Activated CD4-positive, alpha-beta T cell treated with anti-CD3 and anti-CD28 coated beads, Interleukin-2, amount 10 ng/mL, durations not matched to agents 24 days and 14 days (primary cell): ENCODE results near the gene SATB2. TPM values are rescaled to one million over a fixed set of nuclear protein-coding genes. Genes with fewer than 3 reads are reported as not detected.

Experiments
- DNase-seq: peaks from one replicate; pipeline ENCODE4 v3.0.0; 2022
- H3K27ac Mint-ChIP-seq: one replicate; pipeline ENCODE4 v1.8.0; 2022; ENCODE audit warnings: mild to moderate bottlenecking, mixed read lengths
- H3K27me3 Mint-ChIP-seq: one replicate; pipeline ENCODE4 v1.8.0; 2022; ENCODE audit warnings: mixed read lengths
- H3K36me3 Mint-ChIP-seq: one replicate; pipeline ENCODE4 v1.8.0; 2022; ENCODE audit warnings: low read depth, mild to moderate bottlenecking, mixed read lengths
- H3K4me1 Mint-ChIP-seq: one replicate; pipeline ENCODE4 v1.8.0; 2021; ENCODE audit warnings: mixed read lengths
- H3K4me3 Mint-ChIP-seq: one replicate; pipeline ENCODE4 v1.8.0; 2022; ENCODE audit warnings: mild to moderate bottlenecking, moderate library complexity, mixed read lengths
- H3K9me3 Mint-ChIP-seq: one replicate; pipeline ENCODE4 v1.8.0; 2021; ENCODE audit warnings: mixed read lengths
- intact Hi-C: fragments of 100-400 bp; cut with micrococcal nuclease; formaldehyde crosslinking; loops from one replicate; pipeline ENCODE4 v1.15.1; 2023
- total RNA-seq: library from RNA; stranded (reverse); gene quantifications from 2 replicates; pipeline ENCODE4 v1.2.3, GENCODE V29; 2022

SATB2 gene
- total RNA-seq, 1 donor from 2014 or later: not detected

DNA sequence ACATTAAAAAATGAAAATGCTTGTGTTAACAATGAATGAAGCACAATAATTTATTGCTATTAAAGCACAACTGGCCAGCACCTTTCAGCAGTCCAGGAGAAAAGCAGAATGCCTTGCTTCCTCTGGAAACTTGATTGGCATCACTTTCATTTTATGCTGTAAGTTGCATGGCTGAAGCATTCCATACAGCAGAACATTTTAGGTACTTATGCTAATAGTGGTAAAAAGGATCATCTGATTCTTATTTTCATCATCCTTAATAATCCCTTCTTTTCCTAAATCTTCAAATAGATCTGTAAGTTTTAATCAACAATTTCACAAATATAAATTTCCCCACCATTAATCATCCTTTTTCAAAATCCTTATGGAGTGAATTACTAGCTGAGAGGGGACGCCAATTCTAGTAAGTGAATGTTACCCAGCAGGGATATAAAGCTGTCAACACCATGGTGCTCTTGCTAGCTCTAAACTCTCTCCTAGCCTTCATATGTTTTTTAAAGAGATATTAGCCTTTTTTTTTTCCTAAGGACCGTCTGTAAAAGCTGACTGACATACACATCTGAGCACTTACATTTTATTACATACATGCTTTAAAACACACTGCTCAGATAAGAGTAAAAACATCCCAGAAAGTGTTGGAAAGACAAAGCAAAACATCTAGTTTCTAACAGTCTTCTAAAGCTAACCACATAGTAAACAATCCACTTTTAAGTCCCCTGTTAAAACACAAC, 5.3 kb downstream of the SATB2 start:
- no peak overlapping the region for H3K4me3 Mint-ChIP-seq

GRCh38 chr2:199449956-199450355, 7.8 kb downstream of the SATB2 start:
- no peaks in the 10 kb centered on the region for H3K4me1 Mint-ChIP-seq
- no peak overlapping the region for H3K27ac Mint-ChIP-seq
- DNase-seq: no peak
- H3K4me3 Mint-ChIP-seq: no peak overlapping the region
- peaks cover 30% of the 10 kb centered on the region for H3K27me3 Mint-ChIP-seq
- no peaks in the 10 kb centered on the region for H3K36me3 Mint-ChIP-seq
- no peaks in the 10 kb centered on the region for H3K9me3 Mint-ChIP-seq
- intact Hi-C loops: no loop called here

More for the DNA sequence above, 5.3 kb downstream of the SATB2 start:
- no peak for DNase-seq
- H3K27me3 Mint-ChIP-seq: peaks cover 44% of the 10 kb centered on the region
- no peak overlapping the region for H3K27ac Mint-ChIP-seq
- H3K36me3 Mint-ChIP-seq: no peaks in the 10 kb centered on the region
- intact Hi-C loops: no loop called here
- no peaks in the 10 kb centered on the region for H3K9me3 Mint-ChIP-seq
- peaks cover 2% of the 10 kb centered on the region for H3K4me1 Mint-ChIP-seq

GRCh38 chr2:199449455-199449854, 8.3 kb downstream of the SATB2 start:
- Mint-ChIP-seq H3K4me1 (no peaks in the 10 kb centered on the region), H3K9me3 (no peaks in the 10 kb centered on the region), H3K27ac (no peak overlapping the region), H3K4me3 (no peak overlapping the region), H3K36me3 (no peaks in the 10 kb centered on the region), H3K27me3 (peaks cover 31% of the 10 kb centered on the region)
- DNase-seq: no peak
- intact Hi-C loops: no loop called here

DNA sequence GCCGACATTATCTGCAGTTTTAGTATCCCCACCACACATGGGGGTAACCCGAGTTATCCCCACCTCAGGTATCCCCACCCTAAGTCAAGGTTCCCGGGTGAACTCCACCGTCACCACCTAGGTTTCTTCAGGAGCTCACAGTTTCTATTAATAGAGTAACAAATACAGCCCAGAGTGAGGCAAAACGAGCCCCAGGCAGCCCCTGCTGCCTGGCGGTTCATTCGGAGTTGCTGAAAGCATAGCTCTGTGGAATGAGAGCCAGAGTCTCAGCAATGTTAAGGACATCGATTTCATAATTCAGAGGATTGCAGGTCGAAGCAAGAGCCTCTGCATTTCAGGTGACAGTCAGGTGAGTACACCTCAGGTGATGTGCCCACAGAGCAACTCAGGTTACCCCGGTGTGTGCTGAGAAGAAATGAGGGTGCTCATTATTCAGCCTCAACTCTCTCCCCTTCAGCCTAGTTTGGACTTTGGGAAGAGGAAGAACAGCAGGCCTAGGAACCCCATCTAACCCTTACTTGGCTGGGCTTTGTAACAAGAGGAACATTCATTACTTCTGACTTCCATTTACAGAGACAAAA, 10.7 kb downstream of the SATB2 start:
- Mint-ChIP-seq H3K27ac (no peak overlapping the region), H3K4me1 (no peaks in the 10 kb centered on the region), H3K36me3 (no peaks in the 10 kb centered on the region), H3K4me3 (no peak overlapping the region), H3K9me3 (no peaks in the 10 kb centered on the region), H3K27me3 (peaks cover 21% of the 10 kb centered on the region)
- DNase-seq: no peak
- intact Hi-C loops: no loop called here

DNA sequence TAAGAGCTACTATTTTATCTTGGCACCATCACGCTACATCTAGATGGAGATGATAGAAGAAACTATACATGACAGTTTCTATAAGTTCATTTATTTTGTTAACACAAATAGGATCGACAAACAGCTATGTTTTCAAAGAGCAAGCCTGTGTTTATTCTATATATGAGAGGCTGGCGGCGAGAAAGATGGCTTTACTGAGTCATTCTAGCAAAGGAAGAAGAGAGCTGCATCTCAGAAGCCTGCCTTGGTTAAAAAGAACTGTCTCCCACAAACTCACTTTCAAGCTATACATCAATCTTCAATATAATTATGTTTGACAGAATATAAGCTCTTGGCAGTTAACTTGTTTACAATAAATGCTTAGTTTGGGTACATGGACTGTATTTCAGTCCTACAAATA, 13.0 kb downstream of the SATB2 start:
- Mint-ChIP-seq H3K9me3 (no peaks in the 10 kb centered on the region), H3K27me3 (peaks cover 14% of the 10 kb centered on the region), H3K4me3 (no peak overlapping the region), H3K4me1 (no peaks in the 10 kb centered on the region), H3K36me3 (no peaks in the 10 kb centered on the region), H3K27ac (no peak overlapping the region)
- intact Hi-C loops: no loop called here
- no peak for DNase-seq

DNA sequence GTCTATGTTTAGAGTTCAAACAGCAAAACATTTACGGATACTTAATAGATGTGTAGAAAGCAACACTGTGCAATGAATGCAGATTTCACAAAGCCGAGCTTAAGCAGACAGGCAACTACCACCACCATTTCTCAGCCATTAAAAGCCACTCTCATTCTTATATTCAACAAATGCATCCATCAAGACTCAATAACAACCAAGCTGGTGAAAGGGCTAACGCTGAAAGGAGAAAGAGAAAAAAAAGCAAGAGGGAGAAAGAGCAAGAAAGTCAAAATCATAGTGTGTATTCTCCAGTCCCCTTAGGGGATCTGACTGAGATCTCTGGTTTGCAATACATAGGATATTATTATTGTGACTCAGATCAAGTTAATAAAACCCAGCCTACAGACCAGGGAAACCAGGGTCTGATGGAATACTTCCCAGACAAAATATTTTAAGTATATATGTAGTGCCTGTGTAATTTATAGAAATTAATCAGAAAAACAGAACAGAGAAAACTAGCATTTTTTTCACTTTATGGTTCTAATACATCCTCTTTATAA, 14.1 kb downstream of the SATB2 start:
- intact Hi-C loops: no loop called here
- Mint-ChIP-seq H3K9me3 (no peaks in the 10 kb centered on the region), H3K36me3 (no peaks in the 10 kb centered on the region), H3K4me1 (no peaks in the 10 kb centered on the region), H3K27me3 (peaks cover 11% of the 10 kb centered on the region), H3K4me3 (no peak overlapping the region), H3K27ac (no peak overlapping the region)
- no peak for DNase-seq

DNA sequence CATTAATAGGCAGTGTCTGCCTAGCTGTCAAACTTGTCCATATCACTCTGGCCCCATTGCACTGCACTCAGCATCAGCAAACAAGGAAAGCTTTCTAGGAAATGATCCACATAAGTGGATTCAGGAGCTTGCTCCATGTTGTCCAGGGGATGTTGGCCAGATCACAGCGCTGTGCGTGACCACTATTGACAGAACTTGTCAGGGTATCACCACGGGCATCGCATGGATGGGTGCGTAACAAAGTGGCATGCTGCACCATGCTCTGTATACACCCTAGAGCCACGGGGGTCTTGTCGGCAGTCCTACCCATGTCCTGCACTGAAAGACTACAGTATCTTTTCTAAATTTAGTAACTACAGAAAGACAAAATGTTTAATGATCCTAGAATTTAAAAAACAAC, 15.6 kb downstream of the SATB2 start:
- no peak for DNase-seq
- Mint-ChIP-seq H3K27ac (no peak overlapping the region), H3K36me3 (no peaks in the 10 kb centered on the region), H3K4me1 (no peaks in the 10 kb centered on the region), H3K27me3 (peaks cover 12% of the 10 kb centered on the region), H3K4me3 (no peak overlapping the region), H3K9me3 (no peaks in the 10 kb centered on the region)
- intact Hi-C loops: no loop called here

DNA sequence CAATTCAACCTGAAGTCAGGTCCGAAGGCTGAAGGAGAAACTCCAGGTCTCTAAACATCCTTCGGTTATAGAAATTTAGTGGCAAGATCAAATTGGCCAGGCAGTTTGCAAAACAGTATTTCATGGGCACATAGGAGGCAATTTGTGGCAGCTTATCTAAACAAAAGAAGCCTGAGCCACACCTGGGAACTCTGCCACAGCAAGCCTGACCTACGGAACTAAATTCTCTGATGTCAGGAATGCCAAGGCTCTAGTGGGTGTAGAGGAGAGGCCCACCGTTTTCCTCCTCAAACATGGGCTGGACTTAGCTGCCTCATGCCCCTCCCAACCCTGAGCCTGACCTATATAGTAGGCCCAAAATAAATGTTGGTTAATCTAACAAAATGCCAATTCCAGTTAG, 16.0 kb downstream of the SATB2 start:
- no peak overlapping the region for H3K4me3 Mint-ChIP-seq
- H3K4me1 Mint-ChIP-seq: no peaks in the 10 kb centered on the region
- intact Hi-C loops: no loop called here
- no peak for DNase-seq
- H3K36me3 Mint-ChIP-seq: no peaks in the 10 kb centered on the region
- H3K9me3 Mint-ChIP-seq: no peaks in the 10 kb centered on the region
- H3K27ac Mint-ChIP-seq: no peak overlapping the region
- H3K27me3 Mint-ChIP-seq: peaks cover 13% of the 10 kb centered on the region

GRCh38 chr2:199440118-199440517, 17.6 kb downstream of the SATB2 start:
- H3K27ac Mint-ChIP-seq: no peak overlapping the region
- no peaks in the 10 kb centered on the region for H3K9me3 Mint-ChIP-seq
- H3K36me3 Mint-ChIP-seq: no peaks in the 10 kb centered on the region
- intact Hi-C loops: no loop called here
- no peaks in the 10 kb centered on the region for H3K4me1 Mint-ChIP-seq
- peaks cover 13% of the 10 kb centered on the region for H3K27me3 Mint-ChIP-seq
- no peak for DNase-seq
- no peak overlapping the region for H3K4me3 Mint-ChIP-seq

GRCh38 chr2:199439542-199439941, 18.2 kb downstream of the SATB2 start:
- H3K4me3 Mint-ChIP-seq: no peak overlapping the region
- H3K27ac Mint-ChIP-seq: no peak overlapping the region
- no peaks in the 10 kb centered on the region for H3K9me3 Mint-ChIP-seq
- H3K4me1 Mint-ChIP-seq: no peaks in the 10 kb centered on the region
- H3K36me3 Mint-ChIP-seq: no peaks in the 10 kb centered on the region
- DNase-seq: no peak
- intact Hi-C loops: no loop called here
- H3K27me3 Mint-ChIP-seq: peaks cover 11% of the 10 kb centered on the region

GRCh38 chr2:199439066-199439465, 18.7 kb downstream of the SATB2 start:
- H3K4me1 Mint-ChIP-seq: no peaks in the 10 kb centered on the region
- H3K27me3 Mint-ChIP-seq: peaks cover 9% of the 10 kb centered on the region
- DNase-seq: no peak
- no peak overlapping the region for H3K4me3 Mint-ChIP-seq
- no peaks in the 10 kb centered on the region for H3K36me3 Mint-ChIP-seq
- no peak overlapping the region for H3K27ac Mint-ChIP-seq
- H3K9me3 Mint-ChIP-seq: no peaks in the 10 kb centered on the region
- intact Hi-C loops: no loop called here

DNA sequence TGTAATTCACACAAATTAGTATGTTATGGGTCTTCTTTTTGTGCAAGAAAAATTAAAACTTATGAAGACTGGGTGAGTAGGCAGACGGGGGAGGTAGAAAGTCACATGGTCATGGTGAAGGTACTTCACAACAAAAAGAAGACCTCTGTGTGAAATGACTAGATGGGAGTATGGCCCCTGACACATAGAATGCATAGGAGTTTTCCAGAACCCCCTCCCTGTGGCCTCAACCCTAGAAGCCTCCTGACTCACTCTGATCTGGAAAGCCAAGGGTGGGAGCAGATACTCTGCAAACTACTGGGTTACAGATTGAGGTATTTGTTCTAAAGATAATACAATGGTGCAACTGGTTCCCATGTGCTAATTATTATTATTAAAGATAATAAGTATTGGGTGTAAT, 23.2 kb downstream of the SATB2 start:
- H3K4me3 Mint-ChIP-seq: no peak overlapping the region
- H3K9me3 Mint-ChIP-seq: no peaks in the 10 kb centered on the region
- H3K27ac Mint-ChIP-seq: no peak overlapping the region
- H3K27me3 Mint-ChIP-seq: peaks cover 7% of the 10 kb centered on the region
- no peaks in the 10 kb centered on the region for H3K36me3 Mint-ChIP-seq
- intact Hi-C loops: no loop called here
- no peaks in the 10 kb centered on the region for H3K4me1 Mint-ChIP-seq
- no peak for DNase-seq

GRCh38 chr2:199433204-199433832, 24.4 kb downstream of the SATB2 start:
- Mint-ChIP-seq H3K9me3 (no peaks in the 10 kb centered on the region), H3K27me3 (peaks cover 7% of the 10 kb centered on the region), H3K4me1 (no peaks in the 10 kb centered on the region), H3K4me3 (no peak overlapping the region), H3K36me3 (no peaks in the 10 kb centered on the region), H3K27ac (no peak overlapping the region)
- no peak for DNase-seq
- intact Hi-C loops: no loop called here

GRCh38 chr2:199431746-199432213, 26.0 kb downstream of the SATB2 start:
- H3K4me3 Mint-ChIP-seq: no peak overlapping the region

More at GRCh38 chr2:199431746-199432213, 26.0 kb downstream of the SATB2 start:
- intact Hi-C loops: no loop called here
- Mint-ChIP-seq H3K36me3 (no peaks in the 10 kb centered on the region), H3K9me3 (no peaks in the 10 kb centered on the region), H3K27me3 (peaks cover 5% of the 10 kb centered on the region), H3K27ac (no peak overlapping the region), H3K4me1 (no peaks in the 10 kb centered on the region)
- no peak for DNase-seq
